Transverse colon (tissue), 4 donors: Measurements from ENCODE around the gene PHACTR2. TPM values are rescaled to one million over a fixed set of nuclear protein-coding genes. Genes with fewer than 3 reads are reported as not detected.

Source experiments
- DNase-seq: peaks from one replicate; pipeline ENCODE4 v3.0.0-alpha.2; 2019
- H3K27ac ChIP-seq, 4 donors: fragments of 200-600 bp; sonication (generic); 2 replicates each; pipeline ENCODE4 v1.5.1; 2016 to 2018; ENCODE audit warnings: inconsistent platforms in 4 of 4
- H3K27me3 ChIP-seq: fragments of 200-600 bp; sonication (generic); 2 replicates; pipeline ENCODE4 v1.5.1; 2017; ENCODE audit warnings: inconsistent platforms
- H3K36me3 ChIP-seq, 4 donors: fragments of 200-600 bp; sonication (generic); 2 replicates each; pipeline ENCODE4 v1.5.1; 2017 to 2019; ENCODE audit warnings: inconsistent platforms in 4 of 4
- H3K4me1 ChIP-seq, 4 donors: fragments of 200-600 bp; sonication (generic); 2 replicates each; pipeline ENCODE4 v1.5.1; 2017 to 2020; ENCODE audit warnings: inconsistent platforms in 4 of 4
- H3K4me3 ChIP-seq, 4 donors: fragments of 200-600 bp; sonication (generic); 1 replicate in 1 of 4; 2 replicates in 3 of 4; pipeline versions ENCODE4 v1.5.1 to v1.6.1; 2017 to 2019; ENCODE audit warnings: inconsistent platforms in 4 of 4
- H3K9me3 ChIP-seq, 2 donors: fragments of 200-600 bp; sonication (generic); 2 replicates each; pipeline ENCODE4 v1.5.1; 2017 to 2019; ENCODE audit warnings: inconsistent platforms in 2 of 2
- EP300 ChIP-seq: sonication (generic); formaldehyde crosslinking; IDR thresholded peaks from one replicate; pipeline ENCODE4 v1.6.1; 2017; ENCODE audit warnings: antibody characterized with exemption, low read depth
- POLR2A ChIP-seq: fragments of 450-650 bp; IDR thresholded peaks from one replicate; pipeline ENCODE4 v1.6.1; 2016; ENCODE audit warnings: antibody characterized with exemption, mild to moderate bottlenecking, moderate library complexity
- POLR2AphosphoS5 ChIP-seq, 3 donors: sonication (generic); formaldehyde crosslinking; IDR thresholded peaks; one replicate each; pipeline ENCODE4 v1.6.1; 2016; ENCODE audit warnings: antibody characterized with exemption in 3 of 3
- WGBS, 2 donors: methylation state at CpG; one replicate each; pipeline ENCODE4 v1.1.5; 2018; ENCODE audit warnings: low coverage in 1 of 2; 5-methylcytosine and 5-hydroxymethylcytosine counted together
- in situ Hi-C, 4 donors: fragments of 200-750 bp; cut with MboI; loops; one replicate each; pipeline versions ENCODE4 v1.15.0 to v1.15.1; 2017; ENCODE audit warnings: low sequenced_read_pairs in 3 of 4, low pct_ligation_motif_present in 1 of 4, low pct_unique_long_range_greater_than_20kb in 1 of 4
- intact Hi-C: fragments of 100-400 bp; cut with DNase I; formaldehyde crosslinking; loops from one replicate; pipeline ENCODE4 v1.15.1; 2023; ENCODE audit warnings: low total_unique reads
- total RNA-seq, 4 donors: library from RNA; depleted of rRNA; stranded (reverse); fragments of >200 nt; gene quantifications; one replicate each; pipeline ENCODE4 v1.1.0, GENCODE V29; 2016
- TF ChIP-seq, protein P1 (sequence below), 5 experiments: fragments of 200-600 bp in 3 of 5; fragments of 450-650 bp in 2 of 5; sonication (generic) in 3 of 5; IDR thresholded peaks; 1 replicate in 2 of 5; 2 replicates in 3 of 5; pipeline ENCODE4 v1.5.1; 2016 to 2017; ENCODE audit warnings: antibody characterized with exemption in 5 of 5, inconsistent platforms in 3 of 5, mild to moderate bottlenecking in 2 of 5, moderate library complexity in 1 of 5

Gene PHACTR2
- total RNA-seq, 4 donors from 2014 or later: 38.6 to 56.8 (median 48.7) TPM

DNA sequence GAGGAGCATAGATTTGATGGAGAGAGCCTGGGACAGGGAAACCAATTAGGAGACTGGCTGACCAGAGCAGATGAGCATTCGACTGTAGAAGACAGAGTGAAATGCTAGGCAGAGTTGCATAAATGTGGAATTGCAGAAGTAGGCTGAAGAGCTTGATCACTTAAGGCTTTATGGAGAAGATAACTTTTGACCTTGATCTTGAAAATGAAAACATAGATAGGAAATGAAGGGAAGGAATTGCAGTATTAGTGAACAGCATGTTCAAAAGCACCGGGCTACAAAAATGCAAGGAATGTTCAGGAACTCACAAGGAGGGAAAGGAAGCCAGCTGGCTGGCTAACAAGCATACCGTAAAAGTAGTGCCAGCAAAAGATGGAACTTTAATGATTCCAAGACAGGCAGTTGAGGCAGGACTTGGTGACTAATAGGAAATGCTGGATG, 144.8 kb downstream of the PHACTR2 start:
- Histone ChIP-seq H3K27ac (no peak overlapping the region), H3K4me3 (no peak overlapping the region), H3K9me3 (no peaks in the 10 kb centered on the region), H3K27me3 (no peaks in the 10 kb centered on the region), H3K4me1 (no peaks in the 10 kb centered on the region), H3K36me3 (peaks cover 0 to 3% (median 0%) of the 10 kb centered on the region in 4 donors)
- intact Hi-C loops (no loop called here), in situ Hi-C loops (loop anchor here in 1 of 4 donors (25.0 kb wide), 1 partner anchor 235 kb away; no protein-coding TSS in a partner anchor)
- 74 to 78% methylated on average over 3 of the region's 3 CpGs for WGBS, 2 donors
- TF ChIP-seq EP300: no peak
- TF ChIP-seq, protein P1, sequence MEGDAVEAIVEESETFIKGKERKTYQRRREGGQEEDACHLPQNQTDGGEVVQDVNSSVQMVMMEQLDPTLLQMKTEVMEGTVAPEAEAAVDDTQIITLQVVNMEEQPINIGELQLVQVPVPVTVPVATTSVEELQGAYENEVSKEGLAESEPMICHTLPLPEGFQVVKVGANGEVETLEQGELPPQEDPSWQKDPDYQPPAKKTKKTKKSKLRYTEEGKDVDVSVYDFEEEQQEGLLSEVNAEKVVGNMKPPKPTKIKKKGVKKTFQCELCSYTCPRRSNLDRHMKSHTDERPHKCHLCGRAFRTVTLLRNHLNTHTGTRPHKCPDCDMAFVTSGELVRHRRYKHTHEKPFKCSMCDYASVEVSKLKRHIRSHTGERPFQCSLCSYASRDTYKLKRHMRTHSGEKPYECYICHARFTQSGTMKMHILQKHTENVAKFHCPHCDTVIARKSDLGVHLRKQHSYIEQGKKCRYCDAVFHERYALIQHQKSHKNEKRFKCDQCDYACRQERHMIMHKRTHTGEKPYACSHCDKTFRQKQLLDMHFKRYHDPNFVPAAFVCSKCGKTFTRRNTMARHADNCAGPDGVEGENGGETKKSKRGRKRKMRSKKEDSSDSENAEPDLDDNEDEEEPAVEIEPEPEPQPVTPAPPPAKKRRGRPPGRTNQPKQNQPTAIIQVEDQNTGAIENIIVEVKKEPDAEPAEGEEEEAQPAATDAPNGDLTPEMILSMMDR (IDR thresholded peaks at IDR 0.05): no peak
- no peak for TF ChIP-seq POLR2AphosphoS5 (IDR thresholded peaks at IDR 0.05)
- TF ChIP-seq POLR2A: no peak
- no peak for DNase-seq

DNA sequence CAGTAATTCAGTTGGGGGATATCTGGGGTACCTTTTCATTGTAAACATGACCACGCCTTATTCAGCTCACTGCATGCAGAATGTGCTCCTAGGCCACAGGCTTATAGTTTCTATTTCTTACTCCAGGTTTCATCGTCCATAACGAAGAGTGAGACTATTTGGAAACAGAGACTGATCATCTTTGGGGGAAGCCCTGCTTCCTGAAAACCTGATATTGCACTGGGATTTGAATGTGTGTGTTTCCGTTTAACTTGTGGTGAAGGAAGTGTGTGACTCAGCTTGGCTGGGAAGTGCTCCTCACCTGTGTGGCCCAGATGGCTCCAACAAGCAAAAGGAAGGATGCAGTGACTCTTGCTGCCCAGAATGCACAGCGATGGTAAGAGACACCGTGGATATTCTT, 145.8 kb downstream of the PHACTR2 start:
- DNase-seq: no peak
- no peak overlapping the region for H3K27ac ChIP-seq
- no peak for TF ChIP-seq EP300
- TF ChIP-seq POLR2AphosphoS5 (IDR thresholded peaks at IDR 0.05): no peak
- TF ChIP-seq, protein P1 (IDR thresholded peaks at IDR 0.05): no peak
- TF ChIP-seq POLR2A: no peak
- H3K4me3 ChIP-seq: no peak overlapping the region
- in situ Hi-C loops (loop anchor here in 1 of 4 donors (25.0 kb wide), 1 partner anchor 236 kb away; no protein-coding TSS in a partner anchor), intact Hi-C loops (no loop called here)
- H3K36me3 ChIP-seq: peaks cover 0 to 3% (median 0%) of the 10 kb centered on the region in 4 donors
- no peaks in the 10 kb centered on the region for H3K4me1 ChIP-seq
- H3K27me3 ChIP-seq: no peaks in the 10 kb centered on the region
- WGBS, 2 donors: 80 to 86% methylated on average over 6 of the region's 6 CpGs
- H3K9me3 ChIP-seq: no peaks in the 10 kb centered on the region

DNA sequence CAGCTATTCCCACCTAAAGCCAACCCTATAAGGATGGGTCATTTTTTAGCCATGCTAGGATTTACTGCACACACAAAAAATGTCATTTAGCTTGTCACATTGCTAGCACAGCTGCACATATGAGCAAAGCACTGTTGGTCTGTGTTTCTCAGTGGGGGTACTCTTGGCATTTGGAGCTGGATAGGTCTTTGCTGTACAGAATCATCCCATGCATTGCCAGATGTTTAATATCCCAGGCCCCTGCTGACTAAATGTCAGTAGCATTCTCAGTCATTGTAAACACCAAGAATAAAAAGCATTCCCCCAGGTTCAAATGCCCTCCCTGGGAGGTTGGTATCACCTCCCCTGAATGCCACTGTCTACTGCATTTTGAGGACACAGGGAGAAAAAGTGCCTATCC, 150.8 kb downstream of the PHACTR2 start:
- intact Hi-C loops: no loop called here
- no peaks in the 10 kb centered on the region for H3K9me3 ChIP-seq
- TF ChIP-seq, protein P1 (IDR thresholded peaks at IDR 0.05): no peak
- TF ChIP-seq POLR2A: no peak
- TF ChIP-seq POLR2AphosphoS5 (IDR thresholded peaks at IDR 0.05): no peak
- no peak for TF ChIP-seq EP300
- no peak overlapping the region for H3K4me3 ChIP-seq
- in situ Hi-C loops: no loop called here
- H3K4me1 ChIP-seq: no peaks in the 10 kb centered on the region
- no peaks in the 10 kb centered on the region for H3K27me3 ChIP-seq
- DNase-seq: no peak
- H3K36me3 ChIP-seq: peaks cover 0 to 3% (median 0%) of the 10 kb centered on the region in 4 donors
- no peak overlapping the region for H3K27ac ChIP-seq

DNA sequence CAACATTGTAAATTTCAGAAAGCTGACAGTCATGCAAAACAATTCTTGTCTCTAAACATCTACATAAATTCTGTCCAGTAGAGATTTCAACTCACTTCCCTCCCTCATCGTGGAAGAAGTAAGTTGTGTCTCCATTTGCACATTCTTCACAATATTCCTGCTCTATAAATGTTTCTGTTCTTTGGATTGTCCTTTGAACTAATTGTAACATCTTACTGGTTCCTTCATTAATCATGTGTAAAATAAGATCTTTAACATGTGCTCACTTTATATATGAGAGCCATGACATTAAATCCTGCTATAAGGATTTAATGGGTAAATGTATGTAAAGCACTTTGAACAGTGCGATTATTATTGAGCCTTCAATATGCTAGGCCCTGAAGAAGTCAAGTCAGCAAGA, 158.4 kb downstream of the PHACTR2 start:
- in situ Hi-C loops: no loop called here
- WGBS, 2 donors: 69 to 100% methylated on average over 1 to 2 of the region's 2 CpGs

More for the DNA sequence above, 158.4 kb downstream of the PHACTR2 start:
- DNase-seq: no peak
- H3K4me3 ChIP-seq: no peak overlapping the region
- H3K4me1 ChIP-seq: peaks cover 0 to 7% (median 3%) of the 10 kb centered on the region in 4 donors
- H3K27ac ChIP-seq: no peak overlapping the region
- H3K27me3 ChIP-seq: no peaks in the 10 kb centered on the region
- no peaks in the 10 kb centered on the region for H3K36me3 ChIP-seq
- TF ChIP-seq POLR2AphosphoS5 (IDR thresholded peaks at IDR 0.05) (no peak), EP300 (no peak), POLR2A (no peak)
- TF ChIP-seq, protein P1 (IDR thresholded peaks at IDR 0.05): no peak
- no peaks in the 10 kb centered on the region for H3K9me3 ChIP-seq
- intact Hi-C loops: no loop called here
